Measurements from ENCODE around the gene WDR90. TPM values are rescaled to one million over a fixed set of nuclear protein-coding genes. Genes with fewer than 3 reads are reported as not detected.
"Not testable (repeated sequence)": the region's sequence is repeated elsewhere in the genome, so short reads cannot be mapped to it uniquely, and the experiment has no call there.

Gene WDR90
- polyA plus RNA-seq, 3 donors, result 0.13 to 16.5 (median 1.1) TPM

DNA sequence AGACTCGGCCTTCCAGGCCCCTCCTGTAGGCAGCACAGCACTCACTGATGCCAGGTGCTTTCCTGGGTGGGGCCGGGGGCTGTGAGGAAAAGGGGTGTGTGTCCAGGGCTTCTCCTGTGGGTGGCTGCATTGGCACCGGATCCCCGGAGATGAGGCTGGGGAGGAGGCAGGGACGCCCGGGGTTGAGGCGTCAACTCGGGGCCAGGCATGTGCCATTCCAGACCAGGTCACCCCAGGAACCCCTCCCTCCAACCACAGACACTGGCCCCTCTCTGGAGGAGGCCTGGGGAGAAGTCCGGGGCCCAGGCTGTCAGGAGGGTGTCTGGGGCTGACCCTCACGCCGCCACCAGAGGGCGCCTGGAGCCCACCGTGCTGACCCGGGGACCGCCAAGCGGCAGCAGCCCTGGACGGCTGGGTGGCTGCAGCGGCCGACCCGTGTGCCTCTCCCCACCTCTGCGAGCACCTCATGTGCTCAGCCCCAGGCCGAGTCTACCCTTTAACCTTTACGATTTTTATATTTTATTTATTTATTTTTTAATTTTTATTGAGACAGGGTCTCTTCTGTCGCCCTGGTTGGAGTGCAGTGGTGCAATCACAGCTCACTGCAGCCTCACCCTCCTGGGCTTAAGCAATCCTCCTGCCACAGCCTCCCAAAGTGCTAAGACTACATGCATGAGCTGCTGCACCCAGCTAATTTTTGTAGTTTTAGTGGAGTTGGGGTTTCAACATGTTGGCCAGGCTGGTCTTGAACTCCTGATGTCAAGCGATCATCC is 62.6 kb downstream of the WDR90 start:
- H3K36me3 Mint-ChIP-seq, result peaks cover 0 to 3% of the 10 kb centered on the region in 2 donors
- H2AFZ ChIP-seq (ENCODE audit: insufficient read depth, low read depth, low read length, poor library complexity, severe bottlenecking), result no peak overlapping the region
- H3K4me1 ChIP-seq (ENCODE audit: control insufficient read depth in 1 of 2, insufficient read depth in 2 of 2, low read length in 2 of 2), result peaks cover 12 to 22% of the 10 kb centered on the region in 2 donors
- TF ChIP-seq CTCF (IDR thresholded peaks at IDR 0.05), result peak; percentile 95
- no peak overlapping the region for H3K4me3 ChIP-seq (replicated peaks in 1 of 3; ENCODE audit: low read depth in 2 of 3, low read length in 3 of 3)
- 3% methylated on average over 11 of the region's 25 CpGs for WGBS (ENCODE audit: insufficient coverage)
- no peak overlapping the region for H3K27ac Mint-ChIP-seq
- H3K9ac ChIP-seq (ENCODE audit: insufficient read depth, low read length, poor library complexity, severe bottlenecking), result no peak overlapping the region
- intact Hi-C loops (cut with micrococcal nuclease), result loop anchor here (1.0 to 2.0 kb wide), 2 partner anchors 73 to 74 kb away; no protein-coding TSS in a partner anchor
- no peak overlapping the region for H3K4me2 ChIP-seq (replicated peaks; ENCODE audit: extremely low read depth, low read length, poor library complexity, severe bottlenecking)
- peaks cover 4 to 9% of the 10 kb centered on the region in 2 donors for H3K9me3 ChIP-seq (replicated peaks in 1 of 2; ENCODE audit: control insufficient read depth in 1 of 2, insufficient read depth in 1 of 2, low read length in 2 of 2)
- no peak overlapping the region for H3K27ac ChIP-seq (ENCODE audit: low read depth in 1 of 2, low read length in 2 of 2)
- DNase-seq, result peak; percentile 67 to 79 (median 71)
- H3K27me3 Mint-ChIP-seq (ENCODE audit: low read depth in 3 of 3), result peaks cover 43 to 74% (median 66%) of the 10 kb centered on the region in 3 donors
- no peaks in the 10 kb centered on the region for H3K36me3 ChIP-seq (replicated peaks in 1 of 2; ENCODE audit: control insufficient read depth in 1 of 2, insufficient read depth in 2 of 2, low read length in 2 of 2)
- peaks cover 13 to 67% of the 10 kb centered on the region in 2 donors for H3K27me3 ChIP-seq (ENCODE audit: control insufficient read depth in 2 of 2, insufficient read depth in 2 of 2, low read length in 2 of 2)
- peaks cover 0 to 7% (median 0%) of the 10 kb centered on the region in 7 donors for H3K9me3 Mint-ChIP-seq
- no peaks in the 10 kb centered on the region for H3K79me2 ChIP-seq (ENCODE audit: insufficient read depth, low read length)
- peaks cover 8% of the 10 kb centered on the region for H3K4me1 Mint-ChIP-seq
- H4K20me1 ChIP-seq (ENCODE audit: insufficient read depth, low read length), result no peaks in the 10 kb centered on the region
- no peak overlapping the region for H3K4me3 Mint-ChIP-seq

DNA sequence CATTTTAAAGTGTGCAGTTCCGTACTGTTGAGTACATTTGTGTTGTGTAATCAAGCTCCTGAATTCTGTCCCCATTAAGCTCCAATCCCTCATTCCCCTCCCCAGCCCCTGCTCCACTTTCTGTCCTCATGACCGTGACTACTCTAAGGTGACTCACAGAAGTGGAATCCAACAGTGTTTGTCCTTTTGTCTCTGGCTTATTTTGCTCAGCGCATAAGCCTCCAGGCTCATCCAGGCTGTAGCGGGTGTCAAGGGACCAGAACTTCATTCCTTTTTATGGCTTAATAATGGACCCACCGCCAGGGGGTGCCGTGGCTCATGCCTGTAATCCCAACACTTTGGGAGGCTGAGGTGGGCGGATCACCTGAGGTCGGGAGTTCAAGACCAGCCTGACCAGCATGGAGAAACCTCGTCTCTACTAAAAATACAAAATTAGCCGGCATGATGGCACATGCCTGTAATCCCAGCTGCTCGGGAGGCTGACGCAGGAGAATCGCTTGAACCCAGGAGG is 63.6 kb downstream of the WDR90 start:
- WGBS (ENCODE audit: insufficient coverage), result 32% methylated on average over 7 of the region's 13 CpGs
- Mint-ChIP-seq H3K4me3 (peak overlapping the region in 1 of 2 donors; percentile 66), H3K27ac (peak overlapping the region in 1 of 7 donors; percentile 33), H3K27me3 (ENCODE audit: low read depth in 3 of 3) (peaks cover 44 to 75% (median 61%) of the 10 kb centered on the region in 3 donors)
- H4K20me1 ChIP-seq (ENCODE audit: insufficient read depth, low read length); H3K27ac ChIP-seq (ENCODE audit: low read depth in 1 of 2, low read length in 2 of 2); H3K9ac ChIP-seq (ENCODE audit: insufficient read depth, low read length, poor library complexity, severe bottlenecking); H3K4me1 Mint-ChIP-seq; H3K9me3 ChIP-seq (replicated peaks in 1 of 2; ENCODE audit: control insufficient read depth in 1 of 2, insufficient read depth in 1 of 2, low read length in 2 of 2); H3K4me3 ChIP-seq (replicated peaks in 1 of 3; ENCODE audit: low read depth in 2 of 3, low read length in 3 of 3); H3K79me2 ChIP-seq (ENCODE audit: insufficient read depth, low read length); H3K9me3 Mint-ChIP-seq; H3K4me2 ChIP-seq (replicated peaks; ENCODE audit: extremely low read depth, low read length, poor library complexity, severe bottlenecking); intact Hi-C loops (cut with micrococcal nuclease); H2AFZ ChIP-seq (ENCODE audit: insufficient read depth, low read depth, low read length, poor library complexity, severe bottlenecking); H3K36me3 Mint-ChIP-seq; H3K36me3 ChIP-seq (replicated peaks in 1 of 2; ENCODE audit: control insufficient read depth in 1 of 2, insufficient read depth in 2 of 2, low read length in 2 of 2): not testable (repeated sequence)
- DNase-seq, result peak; percentile 27 to 51 (median 30)
- peak; percentile 41 for TF ChIP-seq CTCF (IDR thresholded peaks at IDR 0.05)
- peaks cover 11 to 69% of the 10 kb centered on the region in 2 donors for H3K27me3 ChIP-seq (ENCODE audit: control insufficient read depth in 2 of 2, insufficient read depth in 2 of 2, low read length in 2 of 2)
- H3K4me1 ChIP-seq (ENCODE audit: control insufficient read depth in 1 of 2, insufficient read depth in 2 of 2, low read length in 2 of 2), result peaks cover 12 to 22% of the 10 kb centered on the region in 2 donors
